Osteoblast (primary cell): ENCODE measurements around the gene ABTB1. TPM values are rescaled to one million over a fixed set of nuclear protein-coding genes. Genes with fewer than 3 reads are reported as not detected.

Source experiments
- DNase-seq: peaks from one replicate; pipeline ENCODE4 v3.0.0; 2011; ENCODE audit warnings: low spot score, mixed read lengths; ENCODE audit not compliant: insufficient read length; ENCODE audit errors: missing footprints
- H2AFZ ChIP-seq: 2 replicates; pipeline ENCODE4 v1.6.0; 2011; ENCODE audit warnings: mild to moderate bottlenecking, low read length
- H3K27ac ChIP-seq: 2 replicates; pipeline ENCODE4 v1.5.1; 2011; ENCODE audit warnings: mild to moderate bottlenecking, low read depth, low read length, moderate library complexity
- H3K27me3 ChIP-seq: 2 replicates; pipeline ENCODE4 v1.6.0; 2012; ENCODE audit warnings: mild to moderate bottlenecking, control low read depth, inconsistent platforms, low read length, moderate library complexity; ENCODE audit not compliant: insufficient read depth
- H3K36me3 ChIP-seq: 2 replicates; pipeline ENCODE4 v1.5.1; 2011; ENCODE audit warnings: mild to moderate bottlenecking, low read length, control low read depth, moderate library complexity; ENCODE audit not compliant: insufficient read depth
- H3K4me1 ChIP-seq: 2 replicates; pipeline ENCODE4 v1.5.1; 2011; ENCODE audit warnings: mild to moderate bottlenecking, low read length, control low read depth, moderate library complexity; ENCODE audit not compliant: insufficient read depth
- H3K4me2 ChIP-seq: 2 replicates; pipeline ENCODE4 v1.6.0; 2011; ENCODE audit warnings: mild to moderate bottlenecking, low read length; ENCODE audit not compliant: insufficient read depth
- H3K4me3 ChIP-seq: fragments of 200-600 bp; sonication (generic); 3 replicates; pipeline ENCODE4 v1.5.1; 2012; ENCODE audit warnings: mild to moderate bottlenecking, low read length, inconsistent platforms; ENCODE audit not compliant: insufficient read depth
- H3K79me2 ChIP-seq: 2 replicates; pipeline ENCODE4 v1.6.0; 2012; ENCODE audit warnings: mild to moderate bottlenecking, low read length, control low read depth, inconsistent platforms; ENCODE audit not compliant: insufficient read depth
- H3K9me3 ChIP-seq: 2 replicates; pipeline ENCODE4 v1.5.1; 2011; ENCODE audit warnings: low read depth, low read length, control low read depth
- H4K20me1 ChIP-seq: 2 replicates; pipeline ENCODE4 v1.6.0; 2012; ENCODE audit warnings: mild to moderate bottlenecking, low read length, control low read depth; ENCODE audit not compliant: insufficient read depth
- total RNA-seq: library from RNA; depleted of rRNA; stranded (reverse); fragments of >200 nt; gene quantifications from 2 replicates; pipeline ENCODE4 v1.2.3, GENCODE V29; 2012
- TF ChIP-seq, protein P1 (sequence below): IDR thresholded peaks from 2 replicates; pipeline ENCODE4 v1.5.1; 2011; ENCODE audit warnings: mild to moderate bottlenecking, low read depth, low read length, moderate library complexity; ENCODE audit errors: extremely low read depth

ABTB1 gene
- total RNA-seq, 1 donor, result 17.7 TPM

DNA sequence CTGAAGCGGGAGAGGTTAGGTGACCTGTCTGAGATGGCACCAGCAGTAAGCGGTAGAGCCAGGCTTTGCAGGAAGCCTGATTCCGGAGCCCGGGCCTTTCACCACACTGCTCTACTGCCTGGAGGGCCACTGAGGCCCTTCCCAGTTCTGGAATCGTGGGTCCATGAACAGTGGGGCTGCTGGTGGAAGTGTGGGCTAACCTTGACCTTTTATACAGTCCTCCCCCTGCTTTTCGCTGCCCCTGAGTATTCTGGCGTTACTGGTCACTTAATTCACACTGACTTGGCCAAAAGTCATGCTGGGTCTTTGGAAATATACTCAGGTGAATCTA lies 2.6 kb upstream of the ABTB1 start:
- peaks cover 5% of the 10 kb centered on the region for H3K4me1 ChIP-seq
- TF ChIP-seq, protein P1, sequence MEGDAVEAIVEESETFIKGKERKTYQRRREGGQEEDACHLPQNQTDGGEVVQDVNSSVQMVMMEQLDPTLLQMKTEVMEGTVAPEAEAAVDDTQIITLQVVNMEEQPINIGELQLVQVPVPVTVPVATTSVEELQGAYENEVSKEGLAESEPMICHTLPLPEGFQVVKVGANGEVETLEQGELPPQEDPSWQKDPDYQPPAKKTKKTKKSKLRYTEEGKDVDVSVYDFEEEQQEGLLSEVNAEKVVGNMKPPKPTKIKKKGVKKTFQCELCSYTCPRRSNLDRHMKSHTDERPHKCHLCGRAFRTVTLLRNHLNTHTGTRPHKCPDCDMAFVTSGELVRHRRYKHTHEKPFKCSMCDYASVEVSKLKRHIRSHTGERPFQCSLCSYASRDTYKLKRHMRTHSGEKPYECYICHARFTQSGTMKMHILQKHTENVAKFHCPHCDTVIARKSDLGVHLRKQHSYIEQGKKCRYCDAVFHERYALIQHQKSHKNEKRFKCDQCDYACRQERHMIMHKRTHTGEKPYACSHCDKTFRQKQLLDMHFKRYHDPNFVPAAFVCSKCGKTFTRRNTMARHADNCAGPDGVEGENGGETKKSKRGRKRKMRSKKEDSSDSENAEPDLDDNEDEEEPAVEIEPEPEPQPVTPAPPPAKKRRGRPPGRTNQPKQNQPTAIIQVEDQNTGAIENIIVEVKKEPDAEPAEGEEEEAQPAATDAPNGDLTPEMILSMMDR, result no peak
- no peaks in the 10 kb centered on the region for H4K20me1 ChIP-seq
- H3K4me3 ChIP-seq, result no peak overlapping the region
- no peak overlapping the region for H2AFZ ChIP-seq
- peaks cover 2% of the 10 kb centered on the region for H3K27me3 ChIP-seq
- H3K4me2 ChIP-seq, result no peak overlapping the region
- H3K36me3 ChIP-seq, result no peaks in the 10 kb centered on the region
- no peak overlapping the region for H3K27ac ChIP-seq
- DNase-seq, result peak; percentile 85
- no peaks in the 10 kb centered on the region for H3K9me3 ChIP-seq
- no peaks in the 10 kb centered on the region for H3K79me2 ChIP-seq

DNA sequence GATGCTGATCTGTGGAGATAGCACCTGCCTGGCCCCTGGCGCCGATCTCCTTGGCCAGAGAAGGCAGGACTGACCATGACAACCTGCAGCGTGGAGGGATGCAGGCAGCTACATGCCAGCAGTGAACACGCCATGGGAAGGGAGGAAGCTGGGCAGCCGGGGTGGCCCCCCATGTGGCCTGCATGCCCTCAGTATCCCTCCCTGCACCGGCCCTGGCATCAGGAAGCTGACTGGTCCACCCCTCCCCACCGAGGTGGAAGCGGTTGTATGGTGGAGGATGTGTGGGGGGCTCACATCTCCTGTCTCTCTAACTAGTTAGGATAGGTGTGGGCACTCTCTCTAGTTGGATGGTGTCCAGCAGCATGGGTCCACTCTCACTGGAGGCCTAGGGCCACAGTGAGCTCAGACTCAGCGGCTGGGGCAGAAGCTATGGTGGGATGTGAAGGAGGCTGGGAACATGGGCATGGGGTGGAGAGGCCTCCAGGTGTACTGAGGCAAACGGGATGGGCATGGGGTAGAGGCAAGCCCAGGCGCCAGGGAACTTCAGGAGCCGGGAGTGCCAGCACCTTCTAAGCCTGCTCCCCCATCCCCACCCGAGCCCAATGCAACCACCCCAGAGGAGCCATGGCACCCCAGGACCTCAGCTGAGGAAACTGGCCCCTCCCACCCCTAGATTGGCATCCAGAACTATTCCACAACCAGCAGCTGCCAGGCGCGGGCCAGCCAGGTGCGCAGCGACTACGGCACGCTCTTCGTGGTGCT lies 1.8 kb upstream of the ABTB1 start:
- H4K20me1 ChIP-seq, result no peaks in the 10 kb centered on the region
- peaks cover 5% of the 10 kb centered on the region for H3K4me1 ChIP-seq
- no peak overlapping the region for H3K4me2 ChIP-seq
- H3K27ac ChIP-seq, result no peak overlapping the region
- DNase-seq, result peak; percentile 74
- peaks cover 2% of the 10 kb centered on the region for H3K27me3 ChIP-seq
- H3K36me3 ChIP-seq, result no peaks in the 10 kb centered on the region
- TF ChIP-seq, protein P1, result no peak
- no peaks in the 10 kb centered on the region for H3K9me3 ChIP-seq
- H3K79me2 ChIP-seq, result no peaks in the 10 kb centered on the region
- H3K4me3 ChIP-seq, result no peak overlapping the region
- no peak overlapping the region for H2AFZ ChIP-seq

DNA sequence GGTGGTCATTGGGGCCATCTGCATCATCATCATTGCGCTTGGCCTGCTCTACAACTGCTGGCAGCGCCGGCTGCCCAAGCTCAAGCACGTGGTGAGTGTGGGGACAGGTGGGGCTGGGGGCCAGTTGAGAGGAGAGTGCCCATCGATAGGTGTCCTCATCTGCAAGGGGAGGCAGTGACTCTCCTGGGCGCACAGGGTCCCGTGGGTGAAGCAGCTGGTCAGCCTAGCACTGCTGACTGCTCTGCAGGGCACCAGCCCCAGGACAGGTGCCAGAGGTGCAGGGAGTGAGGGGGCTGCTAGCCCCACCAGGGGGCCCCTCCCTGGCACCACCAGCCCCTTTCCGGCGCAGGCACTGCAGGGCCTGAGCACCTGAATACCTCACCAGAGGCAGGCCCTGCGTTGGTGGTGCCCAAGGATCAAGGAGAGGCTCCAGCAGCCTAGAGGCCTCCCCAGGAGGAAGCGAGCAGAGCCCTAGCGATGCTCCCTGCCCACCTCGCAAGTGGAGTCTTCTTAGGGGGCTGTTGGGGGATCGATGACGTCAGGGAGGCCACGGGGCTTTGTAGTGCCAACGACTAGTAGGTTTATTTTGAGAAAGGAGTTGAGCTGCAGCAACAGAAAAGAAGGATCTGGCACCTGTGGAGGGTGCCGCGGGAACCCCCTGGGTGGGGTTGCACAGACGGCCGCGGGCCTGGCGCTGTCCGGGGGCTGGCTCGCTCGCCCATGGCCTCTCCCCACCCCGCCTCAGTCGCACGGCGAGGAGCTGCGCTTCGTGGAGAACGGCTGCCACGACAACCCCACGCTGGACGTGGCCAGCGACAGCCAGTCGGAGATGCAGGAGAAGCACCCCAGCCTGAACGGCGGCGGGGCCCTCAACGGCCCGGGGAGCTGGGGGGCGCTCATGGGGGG lies 976 bp upstream of the ABTB1 start:
- H2AFZ ChIP-seq, result peak overlapping the region; percentile 76
- no peaks in the 10 kb centered on the region for H3K9me3 ChIP-seq
- H4K20me1 ChIP-seq, result no peaks in the 10 kb centered on the region
- TF ChIP-seq, protein P1, result no peak
- no peaks in the 10 kb centered on the region for H3K36me3 ChIP-seq
- H3K79me2 ChIP-seq, result no peaks in the 10 kb centered on the region
- H3K4me3 ChIP-seq, result peak overlapping the region; percentile 80
- no peaks in the 10 kb centered on the region for H3K27me3 ChIP-seq
- H3K4me1 ChIP-seq, result peaks cover 5% of the 10 kb centered on the region
- peak; percentile 91 for DNase-seq
- peak overlapping the region; percentile 85 for H3K4me2 ChIP-seq
- peak overlapping the region; percentile 60 for H3K27ac ChIP-seq
